ENCODE data around the gene ZNF138.

Gene ZNF138

GRCh38 chr7:64874562-64875250 is 80.5 kb downstream of the ZNF138 start:
- DNase-seq (ENCODE audit: insufficient read length, low spot score) (no peak), FAIRE-seq (no peak)
- TF ChIP-seq PAX5 (IDR thresholded peaks at IDR 0.05; ENCODE audit: insufficient read depth, low read length, severe bottlenecking) (no peak), TAF1 (IDR thresholded peaks at IDR 0.05; ENCODE audit: low read depth, low read length) (no peak), POLR2A (IDR thresholded peaks at IDR 0.05; ENCODE audit: low read depth, low read length) (no peak), POU2F2 (IDR thresholded peaks at IDR 0.05; ENCODE audit: low read depth, low read length) (no peak), SPI1 (IDR thresholded peaks at IDR 0.05; ENCODE audit: low read depth, low read length) (no peak), POLR2AphosphoS5 (IDR thresholded peaks at IDR 0.05; ENCODE audit: low read depth, low read length) (no peak)

GRCh38 chr7:64875258-64875657 is 81.0 kb downstream of the ZNF138 start:
- FAIRE-seq, result no peak
- DNase-seq (ENCODE audit: insufficient read length, low spot score), result no peak
- TF ChIP-seq POLR2A (IDR thresholded peaks at IDR 0.05; ENCODE audit: low read depth, low read length) (no peak), POU2F2 (IDR thresholded peaks at IDR 0.05; ENCODE audit: low read depth, low read length) (no peak), PAX5 (IDR thresholded peaks at IDR 0.05; ENCODE audit: insufficient read depth, low read length, severe bottlenecking) (no peak), POLR2AphosphoS5 (IDR thresholded peaks at IDR 0.05; ENCODE audit: low read depth, low read length) (no peak), SPI1 (IDR thresholded peaks at IDR 0.05; ENCODE audit: low read depth, low read length) (no peak), TAF1 (IDR thresholded peaks at IDR 0.05; ENCODE audit: low read depth, low read length) (no peak)

- FAIRE-seq, result no peak
Observed at GRCh38 chr7:64875658-64876406, 81.6 kb downstream of the ZNF138 start.

GRCh38 chr7:64876792-64877713 is 82.8 kb downstream of the ZNF138 start:
- FAIRE-seq (no peak), DNase-seq (ENCODE audit: insufficient read length, low spot score) (no peak)
- TF ChIP-seq SPI1 (IDR thresholded peaks at IDR 0.05; ENCODE audit: low read depth, low read length) (no peak), PAX5 (IDR thresholded peaks at IDR 0.05; ENCODE audit: insufficient read depth, low read length, severe bottlenecking) (no peak), POLR2A (IDR thresholded peaks at IDR 0.05; ENCODE audit: low read depth, low read length) (no peak), POU2F2 (IDR thresholded peaks at IDR 0.05; ENCODE audit: low read depth, low read length) (no peak), TAF1 (IDR thresholded peaks at IDR 0.05; ENCODE audit: low read depth, low read length) (no peak), POLR2AphosphoS5 (IDR thresholded peaks at IDR 0.05; ENCODE audit: low read depth, low read length) (no peak)

More at GRCh38 chr7:64875658-64876406, 81.6 kb downstream of the ZNF138 start:
- DNase-seq (ENCODE audit: insufficient read length, low spot score), result no peak
- TF ChIP-seq SPI1 (IDR thresholded peaks at IDR 0.05; ENCODE audit: low read depth, low read length) (no peak), POLR2A (IDR thresholded peaks at IDR 0.05; ENCODE audit: low read depth, low read length) (no peak), POU2F2 (IDR thresholded peaks at IDR 0.05; ENCODE audit: low read depth, low read length) (no peak), POLR2AphosphoS5 (IDR thresholded peaks at IDR 0.05; ENCODE audit: low read depth, low read length) (no peak), TAF1 (IDR thresholded peaks at IDR 0.05; ENCODE audit: low read depth, low read length) (no peak), PAX5 (IDR thresholded peaks at IDR 0.05; ENCODE audit: insufficient read depth, low read length, severe bottlenecking) (no peak)

- no peak for TF ChIP-seq TAF1 (IDR thresholded peaks at IDR 0.05; ENCODE audit: low read depth, low read length)
- FAIRE-seq (no peak), DNase-seq (ENCODE audit: insufficient read length, low spot score) (no peak)
Observed at GRCh38 chr7:64877714-64878610, 83.7 kb downstream of the ZNF138 start.

- FAIRE-seq (no peak), DNase-seq (ENCODE audit: insufficient read length, low spot score) (no peak)
- no peak for TF ChIP-seq POU2F2 (IDR thresholded peaks at IDR 0.05; ENCODE audit: low read depth, low read length)
- TF ChIP-seq TAF1 (IDR thresholded peaks at IDR 0.05; ENCODE audit: low read depth, low read length), result no peak
- TF ChIP-seq PAX5 (IDR thresholded peaks at IDR 0.05; ENCODE audit: insufficient read depth, low read length, severe bottlenecking), result no peak
Observed at GRCh38 chr7:64878684-64879083, 84.5 kb downstream of the ZNF138 start.

- no peak for FAIRE-seq
- no peak for TF ChIP-seq POU2F2 (IDR thresholded peaks at IDR 0.05; ENCODE audit: low read depth, low read length)
- TF ChIP-seq SPI1 (IDR thresholded peaks at IDR 0.05; ENCODE audit: low read depth, low read length), result no peak
- no peak for TF ChIP-seq TAF1 (IDR thresholded peaks at IDR 0.05; ENCODE audit: low read depth, low read length)
- no peak for TF ChIP-seq POLR2AphosphoS5 (IDR thresholded peaks at IDR 0.05; ENCODE audit: low read depth, low read length)
- TF ChIP-seq POLR2A (IDR thresholded peaks at IDR 0.05; ENCODE audit: low read depth, low read length), result no peak
- TF ChIP-seq PAX5 (IDR thresholded peaks at IDR 0.05; ENCODE audit: insufficient read depth, low read length, severe bottlenecking), result no peak
Observed at GRCh38 chr7:64879086-64879730, 85.0 kb downstream of the ZNF138 start.

GRCh38 chr7:64879800-64880199 is 85.6 kb downstream of the ZNF138 start:
- TF ChIP-seq POU2F2 (IDR thresholded peaks at IDR 0.05; ENCODE audit: low read depth, low read length), result no peak
- no peak for TF ChIP-seq TAF1 (IDR thresholded peaks at IDR 0.05; ENCODE audit: low read depth, low read length)
- TF ChIP-seq POLR2A (IDR thresholded peaks at IDR 0.05; ENCODE audit: low read depth, low read length), result no peak
- no peak for TF ChIP-seq SPI1 (IDR thresholded peaks at IDR 0.05; ENCODE audit: low read depth, low read length)
- no peak for TF ChIP-seq POLR2AphosphoS5 (IDR thresholded peaks at IDR 0.05; ENCODE audit: low read depth, low read length)
- no peak for TF ChIP-seq PAX5 (IDR thresholded peaks at IDR 0.05; ENCODE audit: insufficient read depth, low read length, severe bottlenecking)
- no peak for DNase-seq (ENCODE audit: insufficient read length, low spot score)
- FAIRE-seq, result no peak

More at GRCh38 chr7:64879086-64879730, 85.0 kb downstream of the ZNF138 start:
- DNase-seq (ENCODE audit: insufficient read length, low spot score), result no peak

Data from GM12891 (cell line).